ENCODE measurements around the gene SPIRE1.

Gene SPIRE1

DNA sequence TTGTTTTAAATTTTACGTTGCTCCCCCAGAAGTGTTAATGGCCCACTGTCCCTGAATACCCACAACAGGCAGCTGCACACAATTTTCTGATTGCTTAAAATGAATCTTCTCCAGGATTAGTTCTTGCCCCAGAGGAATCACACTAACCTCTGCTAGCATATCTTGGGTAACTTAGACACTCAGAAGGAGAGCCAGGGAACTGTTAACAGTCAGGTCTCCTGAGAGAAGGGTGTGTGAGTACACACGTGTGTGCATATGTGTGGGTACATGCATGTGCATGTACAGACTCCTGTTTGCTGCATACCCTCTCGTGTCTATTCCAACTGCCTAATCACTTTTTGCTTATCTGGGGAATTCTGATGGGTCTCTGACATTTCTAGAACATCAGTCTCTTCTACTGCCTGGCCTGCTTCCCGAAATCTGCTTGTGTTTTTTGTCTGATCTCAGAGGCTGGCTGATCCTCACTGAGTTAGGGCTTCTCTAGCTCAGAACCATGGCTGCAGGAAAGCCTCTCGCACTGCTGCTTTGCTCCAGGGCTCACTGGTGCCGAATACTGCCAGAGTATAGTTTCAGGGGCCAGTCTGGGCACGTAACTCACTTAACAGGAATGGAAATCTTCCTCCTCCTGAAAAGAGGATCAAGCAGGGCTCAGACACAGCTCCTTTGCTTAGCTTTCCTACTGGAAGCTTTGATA, 187.4 kb downstream of the SPIRE1 start:
- no peak for DNase-seq
- H3K4me1 ChIP-seq, result no peaks in the 10 kb centered on the region
- no peak overlapping the region for H3K4me3 ChIP-seq
- no peak overlapping the region for H3K27ac ChIP-seq
- intact Hi-C loops (cut with DNase I; ENCODE audit: low total_unique reads), result no loop called here
- H3K36me3 ChIP-seq, result peaks cover 0 to 30% (median 14%) of the 10 kb centered on the region in 3 donors
- H3K9me3 ChIP-seq, result no peaks in the 10 kb centered on the region
- TF ChIP-seq, protein P1, sequence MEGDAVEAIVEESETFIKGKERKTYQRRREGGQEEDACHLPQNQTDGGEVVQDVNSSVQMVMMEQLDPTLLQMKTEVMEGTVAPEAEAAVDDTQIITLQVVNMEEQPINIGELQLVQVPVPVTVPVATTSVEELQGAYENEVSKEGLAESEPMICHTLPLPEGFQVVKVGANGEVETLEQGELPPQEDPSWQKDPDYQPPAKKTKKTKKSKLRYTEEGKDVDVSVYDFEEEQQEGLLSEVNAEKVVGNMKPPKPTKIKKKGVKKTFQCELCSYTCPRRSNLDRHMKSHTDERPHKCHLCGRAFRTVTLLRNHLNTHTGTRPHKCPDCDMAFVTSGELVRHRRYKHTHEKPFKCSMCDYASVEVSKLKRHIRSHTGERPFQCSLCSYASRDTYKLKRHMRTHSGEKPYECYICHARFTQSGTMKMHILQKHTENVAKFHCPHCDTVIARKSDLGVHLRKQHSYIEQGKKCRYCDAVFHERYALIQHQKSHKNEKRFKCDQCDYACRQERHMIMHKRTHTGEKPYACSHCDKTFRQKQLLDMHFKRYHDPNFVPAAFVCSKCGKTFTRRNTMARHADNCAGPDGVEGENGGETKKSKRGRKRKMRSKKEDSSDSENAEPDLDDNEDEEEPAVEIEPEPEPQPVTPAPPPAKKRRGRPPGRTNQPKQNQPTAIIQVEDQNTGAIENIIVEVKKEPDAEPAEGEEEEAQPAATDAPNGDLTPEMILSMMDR (IDR thresholded peaks at IDR 0.05), result no peak
- no peaks in the 10 kb centered on the region for H3K27me3 ChIP-seq

DNA sequence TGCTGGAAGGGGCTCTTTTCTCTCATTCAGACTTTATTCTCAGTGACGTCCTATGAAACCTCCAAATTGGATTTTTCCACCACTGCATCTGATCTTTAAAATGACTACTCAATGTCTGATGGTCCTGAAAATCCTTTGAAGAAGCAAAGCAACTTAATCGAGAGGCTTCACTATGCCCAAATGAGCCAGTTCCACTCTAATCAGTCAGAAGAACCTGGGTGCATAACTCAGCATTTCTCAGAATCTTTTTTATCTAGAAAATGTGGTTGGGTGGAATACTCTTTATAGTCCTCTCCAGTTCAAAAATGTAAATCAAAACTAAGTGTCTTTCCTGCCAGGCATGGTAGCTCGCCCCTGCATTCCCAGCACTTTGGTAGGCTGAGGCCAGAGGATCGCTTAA, 189.5 kb downstream of the SPIRE1 start:
- H3K27me3 ChIP-seq, result no peaks in the 10 kb centered on the region
- intact Hi-C loops (cut with DNase I; ENCODE audit: low total_unique reads), result no loop called here
- H3K4me1 ChIP-seq, result no peaks in the 10 kb centered on the region
- DNase-seq, result no peak
- no peaks in the 10 kb centered on the region for H3K9me3 ChIP-seq
- H3K36me3 ChIP-seq, result peaks cover 13 to 31% (median 17%) of the 10 kb centered on the region in 3 donors
- no peak overlapping the region for H3K27ac ChIP-seq
- TF ChIP-seq, protein P1 (IDR thresholded peaks at IDR 0.05), result no peak
- no peak overlapping the region for H3K4me3 ChIP-seq

DNA sequence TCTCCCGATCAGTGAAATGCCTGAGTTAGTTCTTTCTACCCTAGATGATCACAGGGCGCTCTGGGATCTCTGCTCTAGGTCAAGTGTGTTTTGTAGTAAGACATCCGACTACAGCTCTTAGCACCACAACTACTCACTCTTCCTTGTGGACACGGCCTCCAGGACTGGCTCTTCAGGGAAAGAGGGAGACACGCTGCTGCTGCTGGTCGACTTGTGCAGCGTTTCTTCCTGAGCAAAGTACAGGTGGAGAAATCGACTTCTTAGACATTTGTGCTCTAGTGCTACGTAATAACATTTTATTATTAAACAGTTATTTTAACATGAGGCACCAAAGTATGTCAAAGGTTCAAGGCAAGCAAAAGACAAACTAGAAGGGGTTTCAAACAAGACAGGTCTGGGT, 193.2 kb downstream of the SPIRE1 start:
- intact Hi-C loops (cut with DNase I; ENCODE audit: low total_unique reads), result no loop called here
- no peaks in the 10 kb centered on the region for H3K9me3 ChIP-seq
- peaks cover 33 to 44% (median 36%) of the 10 kb centered on the region in 3 donors for H3K36me3 ChIP-seq
- no peak overlapping the region for H3K27ac ChIP-seq
- no peaks in the 10 kb centered on the region for H3K27me3 ChIP-seq
- DNase-seq, result no peak
- no peak overlapping the region for H3K4me3 ChIP-seq
- H3K4me1 ChIP-seq, result no peaks in the 10 kb centered on the region
- TF ChIP-seq, protein P1 (IDR thresholded peaks at IDR 0.05), result no peak

DNA sequence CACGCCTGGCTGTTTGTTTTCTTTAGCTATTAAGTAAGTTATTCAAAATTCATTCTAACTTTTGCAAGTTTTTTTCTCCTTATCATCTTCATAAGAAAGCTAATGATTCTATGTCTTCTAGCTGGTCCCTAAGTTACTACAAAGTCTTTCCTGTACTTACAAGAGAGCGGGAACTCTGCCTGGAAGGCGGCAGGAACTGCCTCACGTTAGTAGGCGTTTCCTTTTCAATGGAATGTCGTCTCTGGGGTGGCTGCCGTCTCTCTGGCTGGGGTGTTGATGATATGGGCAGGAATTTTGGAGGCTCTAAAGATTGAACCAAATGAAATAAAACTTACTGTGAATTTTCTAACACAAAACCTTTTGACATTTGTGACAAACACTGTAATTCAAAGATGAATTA, 194.7 kb downstream of the SPIRE1 start:
- Histone ChIP-seq H3K27me3 (no peaks in the 10 kb centered on the region), H3K36me3 (peaks cover 41 to 59% (median 44%) of the 10 kb centered on the region in 3 donors), H3K9me3 (no peaks in the 10 kb centered on the region), H3K27ac (no peak overlapping the region), H3K4me1 (no peaks in the 10 kb centered on the region), H3K4me3 (no peak overlapping the region)
- no peak for DNase-seq
- intact Hi-C loops (cut with DNase I; ENCODE audit: low total_unique reads), result no loop called here
- TF ChIP-seq, protein P1 (IDR thresholded peaks at IDR 0.05), result no peak

DNA sequence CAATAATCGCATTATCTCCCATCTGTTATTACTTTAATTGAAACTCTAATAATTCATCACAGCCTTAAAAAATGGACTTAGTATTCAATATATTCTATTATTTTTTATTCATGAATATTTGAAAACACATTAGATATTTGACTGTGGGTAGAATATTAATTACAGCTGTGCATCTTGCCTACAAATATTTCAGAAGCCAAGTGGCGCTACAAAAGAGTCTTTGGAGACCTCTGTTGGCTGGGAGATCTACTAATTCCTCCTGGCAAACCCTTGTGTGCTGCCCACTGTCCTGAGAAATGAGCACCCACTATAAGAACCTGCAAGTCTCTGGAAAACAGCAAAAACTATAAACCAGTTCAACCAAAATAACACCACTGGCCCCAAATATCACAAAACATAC, 195.7 kb downstream of the SPIRE1 start:
- intact Hi-C loops (cut with DNase I; ENCODE audit: low total_unique reads), result no loop called here
- peaks cover 41 to 65% (median 44%) of the 10 kb centered on the region in 3 donors for H3K36me3 ChIP-seq
- H3K9me3 ChIP-seq, result no peaks in the 10 kb centered on the region
- DNase-seq, result no peak
- no peak overlapping the region for H3K4me3 ChIP-seq
- TF ChIP-seq, protein P1 (IDR thresholded peaks at IDR 0.05), result no peak
- no peaks in the 10 kb centered on the region for H3K4me1 ChIP-seq
- H3K27me3 ChIP-seq, result no peaks in the 10 kb centered on the region
- H3K27ac ChIP-seq, result no peak overlapping the region

All from tibial artery (tissue), 4 donors.